ENCODE results near the gene PLVAP.

The PLVAP gene

DNA sequence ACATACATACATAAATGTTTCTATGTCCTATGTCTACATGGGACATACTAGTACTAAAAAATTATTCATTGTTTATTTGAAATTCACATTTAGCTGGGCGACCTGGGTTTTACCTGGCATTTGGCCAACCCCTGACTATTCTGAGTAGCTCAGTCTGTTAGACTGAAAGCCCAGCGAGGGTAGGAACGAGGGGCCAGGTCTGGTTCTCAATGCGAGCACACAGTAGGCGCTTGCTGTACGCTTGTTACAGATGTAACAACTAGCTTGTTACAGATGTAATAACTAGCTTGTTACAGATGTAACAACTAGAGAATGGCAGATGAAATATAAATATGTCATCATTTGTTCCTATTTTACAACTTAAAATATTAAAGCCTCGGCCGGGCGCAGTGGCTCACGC is 41.6 kb downstream of the PLVAP start:
- Mint-ChIP-seq H3K27me3 (peaks cover 29% of the 10 kb centered on the region), H3K36me3 (peaks cover 5% of the 10 kb centered on the region), H3K4me3 (no peak overlapping the region), H3K27ac (no peak overlapping the region), H3K9me3 (peaks cover 2% of the 10 kb centered on the region), H3K4me1 (peaks cover 48% of the 10 kb centered on the region)
- ATAC-seq, result no peak

DNA sequence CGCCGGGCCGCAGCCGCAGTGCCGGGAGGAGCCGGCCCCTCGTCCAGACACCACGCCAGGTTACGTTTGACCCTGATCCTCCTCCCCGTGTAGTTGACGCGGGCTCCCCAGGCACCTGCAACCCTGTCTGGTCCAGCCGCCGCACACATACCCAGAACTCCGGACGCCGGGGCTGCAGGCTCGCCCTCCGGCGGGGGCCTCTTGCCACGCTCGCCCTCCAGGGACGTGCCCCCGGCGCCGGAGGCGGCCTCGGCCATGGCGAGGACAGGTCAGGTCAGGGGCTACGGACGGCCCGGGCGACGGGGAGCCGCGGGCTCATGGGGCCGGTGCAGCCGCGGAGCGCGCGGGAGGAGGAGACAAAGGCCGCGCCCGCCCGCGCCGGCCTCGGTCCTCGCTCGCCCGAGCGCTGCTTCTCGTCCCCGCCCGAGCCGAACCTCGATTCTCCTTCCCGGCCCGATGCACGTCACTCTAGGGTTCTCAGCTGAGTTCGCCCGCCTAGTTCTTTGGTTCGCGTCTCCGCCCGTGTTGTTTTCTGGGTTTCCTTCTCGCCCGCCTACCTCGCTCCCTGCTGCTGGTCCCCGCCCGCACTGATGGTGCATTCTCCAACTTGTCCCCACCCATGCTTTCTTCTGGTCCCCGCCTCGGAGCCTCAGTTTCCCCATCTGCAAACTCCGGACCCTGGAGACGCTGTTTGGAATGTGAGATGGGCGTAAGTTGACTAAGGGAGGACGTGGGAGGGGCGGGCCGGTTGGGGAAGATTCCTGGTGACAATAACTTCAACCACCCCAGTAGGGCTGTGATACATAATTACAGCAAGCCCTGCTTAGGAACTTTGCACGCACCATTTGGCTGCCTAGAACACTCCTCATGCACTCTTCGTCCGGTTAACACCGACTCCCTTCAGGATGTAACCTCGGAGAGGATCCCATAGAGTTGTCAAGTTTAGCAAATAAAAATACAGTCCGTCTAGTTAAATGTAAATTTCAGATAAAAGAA is 42.4 kb downstream of the PLVAP start, which contains the start of gene ANO8:
ANO8 (minus strand) TSS at position 442 of the 996 bp plus-strand sequence; CDS start at position 257, 185 bp downstream.
- Mint-ChIP-seq H3K4me3 (peak within 1 kb of the TSS; percentile 77), H3K36me3 (no peaks in the 10 kb centered on the region), H3K9me3 (peaks cover 2% of the 10 kb centered on the region), H3K27me3 (peaks cover 37% of the 10 kb centered on the region), H3K27ac (peak within 1 kb of the TSS; percentile 26), H3K4me1 (peaks cover 49% of the 10 kb centered on the region)
- peak; percentile 82 for ATAC-seq

DNA sequence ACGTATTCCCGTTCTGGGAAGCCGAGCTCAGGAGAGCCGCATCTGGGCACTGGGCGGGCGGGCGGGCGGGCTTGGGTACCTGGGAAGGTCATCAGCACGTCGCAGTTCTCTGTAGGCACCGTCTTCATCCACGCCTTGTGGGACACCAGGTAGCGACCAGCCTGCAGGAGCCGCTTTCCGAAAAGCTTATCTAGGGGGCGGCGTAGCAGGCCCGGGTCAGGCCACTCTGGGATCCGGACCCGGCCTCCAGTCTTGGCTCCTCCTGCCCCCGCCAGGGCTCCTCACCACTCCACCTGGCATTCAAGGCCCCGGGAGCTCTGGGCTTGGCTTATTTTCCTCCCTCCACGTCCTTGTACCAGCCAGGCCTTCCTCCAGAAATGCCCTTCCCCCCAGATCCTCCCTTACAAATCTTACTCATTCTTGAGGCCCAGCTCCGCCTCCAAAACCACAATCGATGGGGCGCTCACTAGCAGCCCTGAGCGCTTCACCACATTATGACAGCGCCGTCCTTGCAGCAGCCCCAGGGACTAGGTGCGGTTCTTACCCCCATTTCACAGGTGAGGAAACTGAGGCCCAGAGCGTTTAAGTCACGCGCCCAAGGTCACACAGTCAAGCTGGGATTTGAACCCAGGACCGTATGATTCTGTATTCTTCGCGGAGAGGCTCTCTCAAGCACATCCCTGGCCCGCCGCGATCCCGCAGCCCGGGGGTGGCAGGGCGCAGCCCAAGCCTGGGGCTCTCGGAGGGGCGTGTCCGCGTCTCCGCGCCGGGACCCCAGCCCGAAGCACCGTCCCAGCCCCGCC is 43.3 kb downstream of the PLVAP start:
- Mint-ChIP-seq H3K4me3 (peak overlapping the region; percentile 24), H3K4me1 (peaks cover 49% of the 10 kb centered on the region), H3K36me3 (no peaks in the 10 kb centered on the region), H3K27ac (peak overlapping the region; percentile 26), H3K27me3 (peaks cover 39% of the 10 kb centered on the region), H3K9me3 (peaks cover 2% of the 10 kb centered on the region)
- ATAC-seq, result peak; percentile 31

DNA sequence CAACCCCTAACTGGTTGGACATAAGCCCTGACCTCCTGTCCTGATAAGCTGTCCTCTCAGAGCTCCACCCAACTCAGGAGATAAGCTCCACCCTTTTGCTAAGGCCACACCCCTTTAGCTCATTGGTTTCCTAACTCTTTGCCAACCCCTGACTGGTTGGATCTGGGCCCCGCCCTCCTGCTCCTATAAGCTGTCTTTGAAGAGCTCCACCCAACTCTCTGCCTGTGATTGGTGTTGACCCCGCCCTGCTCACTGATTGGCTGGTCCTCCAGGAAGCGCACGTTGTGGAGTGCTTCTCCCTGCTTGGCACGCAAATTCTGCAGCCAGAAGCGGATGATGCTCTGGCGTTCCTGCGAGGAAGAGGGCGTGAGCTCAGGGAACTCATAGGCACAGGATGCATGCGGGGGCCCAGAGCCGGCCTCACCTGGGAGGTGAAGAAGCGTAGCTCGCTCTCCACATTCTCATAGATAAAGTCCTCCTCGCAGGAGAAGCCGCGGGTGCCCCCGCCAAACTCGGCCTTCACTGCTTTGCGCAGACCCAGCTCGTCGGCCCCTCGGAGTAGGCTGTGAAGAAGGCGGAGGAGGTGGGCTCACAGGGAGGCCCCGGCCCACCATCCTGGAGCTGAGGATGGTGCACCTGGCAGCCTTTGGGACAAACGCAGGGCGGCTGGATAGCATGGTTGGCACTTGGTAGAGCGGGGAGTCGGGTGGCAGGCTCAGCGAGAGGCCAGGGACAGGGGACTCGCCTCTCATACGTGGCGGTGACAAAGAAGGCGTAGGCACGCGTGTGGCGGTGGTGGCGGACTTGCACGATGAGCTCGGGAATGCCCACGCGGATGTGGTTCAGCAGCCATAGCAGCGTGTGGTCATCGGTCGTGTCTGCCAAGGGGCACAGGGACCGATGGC is 44.2 kb downstream of the PLVAP start:
- no peak overlapping the region for H3K27ac Mint-ChIP-seq
- no peak for ATAC-seq
- H3K36me3 Mint-ChIP-seq, result no peaks in the 10 kb centered on the region
- H3K4me3 Mint-ChIP-seq, result no peak overlapping the region
- peaks cover 40% of the 10 kb centered on the region for H3K4me1 Mint-ChIP-seq
- H3K9me3 Mint-ChIP-seq, result peaks cover 2% of the 10 kb centered on the region
- peaks cover 39% of the 10 kb centered on the region for H3K27me3 Mint-ChIP-seq

DNA sequence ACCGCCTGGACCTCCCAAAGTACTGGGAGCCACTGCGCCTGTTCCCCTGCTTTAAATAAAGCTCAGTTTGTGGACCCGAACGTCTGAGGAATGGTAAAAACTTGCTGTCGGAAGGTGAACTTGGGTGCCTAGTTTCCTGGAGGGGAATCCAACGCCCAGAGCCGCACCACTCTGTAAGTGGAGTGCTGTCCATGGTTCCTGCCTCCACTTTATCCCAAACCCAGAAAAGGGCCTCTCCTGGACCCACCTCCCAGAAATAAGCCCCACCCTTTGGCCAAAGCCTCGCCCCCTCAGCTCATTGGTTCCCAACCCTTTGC is 44.8 kb downstream of the PLVAP start:
- H3K27ac Mint-ChIP-seq, result no peak overlapping the region
- no peak overlapping the region for H3K4me3 Mint-ChIP-seq
- H3K4me1 Mint-ChIP-seq, result peaks cover 40% of the 10 kb centered on the region
- peaks cover 39% of the 10 kb centered on the region for H3K27me3 Mint-ChIP-seq
- peaks cover 2% of the 10 kb centered on the region for H3K9me3 Mint-ChIP-seq
- H3K36me3 Mint-ChIP-seq, result no peaks in the 10 kb centered on the region
- ATAC-seq, result no peak

DNA sequence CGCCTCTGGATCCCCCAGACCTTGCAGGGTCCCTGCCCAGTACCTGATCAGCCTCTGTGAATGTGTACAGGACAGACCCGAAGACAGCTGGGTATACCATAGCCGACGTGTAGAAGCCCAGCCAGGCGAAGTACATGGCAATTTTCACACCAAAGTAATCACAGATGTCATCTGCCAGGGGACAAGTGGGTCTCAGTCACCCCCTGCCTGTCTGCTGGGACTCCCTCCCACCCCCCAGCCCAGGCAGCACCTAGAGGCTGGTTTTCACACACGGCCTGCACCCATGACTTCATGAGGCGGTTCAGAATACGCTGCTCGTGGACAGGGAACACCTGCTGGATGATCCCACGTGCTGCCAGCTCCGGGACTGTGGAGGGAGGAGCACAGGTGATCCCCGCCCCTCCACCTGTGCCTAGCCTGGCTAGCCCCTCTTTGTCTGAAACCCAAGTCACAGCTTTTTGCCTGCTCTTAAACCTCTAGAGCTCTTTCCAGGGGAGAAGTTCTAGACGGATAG is 46.0 kb downstream of the PLVAP start:
- no peak overlapping the region for H3K4me3 Mint-ChIP-seq
- H3K4me1 Mint-ChIP-seq, result peaks cover 32% of the 10 kb centered on the region
- no peaks in the 10 kb centered on the region for H3K36me3 Mint-ChIP-seq
- peaks cover 2% of the 10 kb centered on the region for H3K9me3 Mint-ChIP-seq
- no peak overlapping the region for H3K27ac Mint-ChIP-seq
- H3K27me3 Mint-ChIP-seq, result peaks cover 39% of the 10 kb centered on the region
- ATAC-seq, result no peak

DNA sequence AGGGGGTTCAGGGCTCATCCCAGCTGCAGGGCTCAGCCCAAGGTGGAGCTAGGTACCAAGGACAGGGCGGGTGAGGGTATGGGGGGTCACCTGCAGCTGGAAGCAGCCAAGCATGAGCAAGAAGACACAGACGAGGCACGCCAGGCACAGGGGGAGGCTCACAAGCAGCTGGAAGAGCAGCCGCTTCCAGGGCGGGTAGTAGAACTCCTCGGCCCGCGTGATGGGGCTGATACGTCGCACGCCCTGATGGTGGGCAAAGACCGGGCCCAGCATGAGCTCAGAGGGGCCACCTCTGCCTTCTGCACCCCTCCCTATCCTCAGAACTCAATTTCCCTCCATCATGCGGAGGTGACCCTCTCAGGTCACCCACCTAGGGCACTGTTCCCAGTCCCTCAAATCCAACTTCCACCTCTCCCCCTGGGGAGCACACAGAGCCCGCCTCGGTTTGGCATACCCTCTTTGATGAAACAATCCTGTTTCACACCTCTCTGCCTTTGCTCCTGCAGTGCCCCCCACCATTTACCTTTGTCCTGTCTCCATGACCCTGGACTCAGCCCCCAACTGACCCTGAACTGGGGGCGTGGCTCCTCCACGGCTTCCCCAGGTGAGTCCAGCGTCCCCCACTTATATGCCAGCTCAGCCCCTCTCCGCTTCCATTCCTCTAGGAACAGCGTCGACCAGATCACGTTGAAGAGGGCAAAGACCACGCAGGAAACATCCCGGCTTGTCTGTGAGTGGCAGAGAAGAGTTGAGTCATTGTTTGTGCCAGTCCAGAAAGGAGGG is 46.7 kb downstream of the PLVAP start:
- H3K4me1 Mint-ChIP-seq, result peaks cover 31% of the 10 kb centered on the region
- peaks cover 2% of the 10 kb centered on the region for H3K9me3 Mint-ChIP-seq
- H3K36me3 Mint-ChIP-seq, result no peaks in the 10 kb centered on the region
- ATAC-seq, result no peak
- no peak overlapping the region for H3K27ac Mint-ChIP-seq
- peak overlapping the region; percentile 22 for H3K4me3 Mint-ChIP-seq
- peaks cover 39% of the 10 kb centered on the region for H3K27me3 Mint-ChIP-seq

DNA sequence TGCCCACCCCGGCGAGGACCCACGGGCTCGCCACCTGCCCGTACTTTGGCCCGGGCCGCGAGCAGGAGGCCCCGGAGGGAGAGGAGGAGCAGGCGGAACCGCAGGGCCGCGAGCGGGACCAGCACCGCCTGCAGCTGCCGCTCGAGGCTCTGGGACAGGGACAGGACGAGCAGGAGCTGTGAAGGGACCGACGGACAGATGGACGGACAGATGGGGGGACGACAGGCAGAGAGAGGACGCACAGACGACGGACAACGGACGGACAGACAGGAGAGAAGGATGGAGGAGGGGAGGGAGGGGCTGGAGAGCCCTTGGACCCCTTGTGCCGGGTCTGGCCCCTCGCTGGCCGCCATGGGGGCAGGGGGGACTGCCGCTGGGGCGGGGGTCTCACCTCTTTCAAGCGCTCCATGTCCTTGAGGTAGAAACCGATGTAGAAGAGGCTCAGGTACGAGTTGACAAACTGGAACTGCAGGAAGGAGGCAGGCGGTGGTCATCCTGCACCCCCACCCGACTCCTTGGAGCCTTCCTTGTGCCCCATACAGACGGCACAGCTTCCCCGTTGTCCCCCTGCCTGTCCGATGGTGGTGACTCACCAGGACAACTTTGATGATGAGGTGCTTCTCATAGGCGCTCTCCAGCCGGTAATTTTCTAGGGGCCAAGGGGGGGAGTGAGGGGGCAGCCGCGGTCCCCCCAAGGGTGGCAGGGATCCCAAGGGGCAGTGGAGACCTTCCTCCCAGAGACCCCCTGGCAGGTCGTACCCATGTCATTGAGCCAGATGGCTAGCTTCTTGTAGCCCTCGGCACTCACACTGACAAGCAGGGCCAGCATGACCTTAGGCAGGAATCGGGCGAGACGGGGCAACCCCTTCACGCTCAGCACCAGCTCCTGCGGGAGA is 47.5 kb downstream of the PLVAP start:
- peaks cover 25% of the 10 kb centered on the region for H3K4me1 Mint-ChIP-seq
- H3K9me3 Mint-ChIP-seq, result peaks cover 2% of the 10 kb centered on the region
- no peak overlapping the region for H3K27ac Mint-ChIP-seq
- no peaks in the 10 kb centered on the region for H3K36me3 Mint-ChIP-seq
- H3K4me3 Mint-ChIP-seq, result peak overlapping the region; percentile 21
- no peak for ATAC-seq
- peaks cover 39% of the 10 kb centered on the region for H3K27me3 Mint-ChIP-seq

DNA sequence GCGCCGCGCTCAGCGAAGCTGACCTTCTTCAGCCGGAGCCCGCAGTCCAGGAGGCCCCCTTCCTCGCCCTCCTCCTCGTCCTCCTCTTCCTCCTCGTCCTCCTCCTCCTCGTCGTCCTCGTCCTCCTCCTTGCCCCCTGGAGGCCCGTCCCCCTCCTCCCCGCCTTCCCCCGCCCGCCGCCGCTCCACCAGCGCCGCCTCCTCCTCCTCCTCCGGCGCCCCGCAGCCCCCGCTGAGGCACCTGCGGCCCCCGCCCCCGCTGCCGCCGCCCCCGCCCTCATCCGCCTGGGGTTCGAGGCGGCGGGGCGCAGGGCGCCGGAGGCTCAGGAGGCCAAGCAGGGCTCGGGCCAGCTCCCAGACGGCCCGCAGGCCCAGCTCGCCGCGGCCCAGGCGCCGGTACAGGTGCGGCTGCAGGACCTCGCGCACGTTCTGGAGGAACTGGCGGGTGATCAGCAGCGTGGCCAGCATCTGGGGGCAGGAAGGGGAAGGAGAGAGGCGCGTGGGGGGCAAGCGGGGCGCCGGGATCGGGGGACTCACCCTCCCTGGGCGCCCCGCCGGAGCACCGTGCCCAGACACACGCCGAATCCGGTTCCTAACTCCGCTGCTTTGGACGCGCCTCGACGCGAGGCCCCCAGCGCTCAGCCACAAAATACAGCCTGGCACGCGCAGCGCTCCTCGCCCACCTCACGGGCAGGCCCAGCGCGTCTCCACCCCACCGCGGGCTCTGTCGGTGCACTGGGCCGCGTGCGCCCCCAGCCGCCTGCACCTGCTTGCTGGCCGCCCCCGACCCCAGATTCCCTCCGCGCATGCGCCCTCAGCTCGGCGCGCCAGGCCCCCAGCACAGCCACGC is 48.4 kb downstream of the PLVAP start:
- H3K4me3 Mint-ChIP-seq, result peak overlapping the region; percentile 71
- peaks cover 2% of the 10 kb centered on the region for H3K9me3 Mint-ChIP-seq
- H3K36me3 Mint-ChIP-seq, result no peaks in the 10 kb centered on the region
- peak; percentile 3 for ATAC-seq
- peaks cover 19% of the 10 kb centered on the region for H3K4me1 Mint-ChIP-seq
- peaks cover 34% of the 10 kb centered on the region for H3K27me3 Mint-ChIP-seq
- H3K27ac Mint-ChIP-seq, result peak overlapping the region; percentile 48

DNA sequence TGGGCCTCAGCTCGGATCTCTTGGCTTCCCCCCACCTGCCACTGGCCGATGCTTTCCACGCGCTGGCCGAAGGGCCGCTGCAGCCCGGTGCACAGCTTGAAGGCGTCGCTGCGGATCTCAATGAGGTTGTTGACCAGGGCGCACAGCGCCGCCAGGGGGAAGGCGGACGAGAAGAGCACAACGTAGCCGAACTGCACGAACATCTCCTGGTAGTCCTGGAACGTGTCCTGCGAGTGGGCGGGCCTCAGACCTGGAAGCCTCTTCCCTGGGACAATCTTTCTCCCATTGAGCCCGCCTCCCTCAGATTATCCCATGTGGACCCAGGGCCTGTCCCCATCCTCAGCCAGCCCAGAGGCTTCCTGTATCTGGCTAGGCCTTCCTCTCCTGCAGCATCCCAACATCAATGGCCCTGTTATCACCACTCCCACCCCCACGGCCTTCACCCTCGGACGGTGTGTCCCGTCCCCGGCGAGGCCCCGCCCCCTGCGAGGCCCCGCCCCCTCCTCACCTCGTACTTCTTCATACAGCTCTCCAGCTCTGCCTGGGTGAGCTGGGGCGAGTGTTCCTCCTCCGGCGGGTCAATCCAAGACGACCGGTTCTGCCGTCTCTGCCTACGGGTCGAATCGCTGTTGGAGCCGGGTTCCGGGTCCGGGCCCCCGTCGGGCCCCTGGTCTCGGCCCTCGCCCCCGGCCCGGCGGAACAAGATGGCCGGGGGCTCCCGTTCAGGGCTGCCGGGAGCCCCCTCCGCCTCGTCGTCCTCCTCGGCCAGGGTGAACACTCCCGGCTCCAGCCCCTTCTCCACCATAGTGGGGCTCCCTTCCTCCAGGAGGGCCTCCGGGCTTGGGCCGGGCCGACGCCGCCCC is 49.3 kb downstream of the PLVAP start:
- Mint-ChIP-seq H3K36me3 (peaks cover under 1% of the 10 kb centered on the region), H3K27me3 (peaks cover 30% of the 10 kb centered on the region), H3K4me1 (peaks cover 13% of the 10 kb centered on the region), H3K27ac (peak overlapping the region; percentile 48), H3K4me3 (peak overlapping the region; percentile 71), H3K9me3 (peaks cover 2% of the 10 kb centered on the region)
- ATAC-seq, result peak; percentile 75

DNA sequence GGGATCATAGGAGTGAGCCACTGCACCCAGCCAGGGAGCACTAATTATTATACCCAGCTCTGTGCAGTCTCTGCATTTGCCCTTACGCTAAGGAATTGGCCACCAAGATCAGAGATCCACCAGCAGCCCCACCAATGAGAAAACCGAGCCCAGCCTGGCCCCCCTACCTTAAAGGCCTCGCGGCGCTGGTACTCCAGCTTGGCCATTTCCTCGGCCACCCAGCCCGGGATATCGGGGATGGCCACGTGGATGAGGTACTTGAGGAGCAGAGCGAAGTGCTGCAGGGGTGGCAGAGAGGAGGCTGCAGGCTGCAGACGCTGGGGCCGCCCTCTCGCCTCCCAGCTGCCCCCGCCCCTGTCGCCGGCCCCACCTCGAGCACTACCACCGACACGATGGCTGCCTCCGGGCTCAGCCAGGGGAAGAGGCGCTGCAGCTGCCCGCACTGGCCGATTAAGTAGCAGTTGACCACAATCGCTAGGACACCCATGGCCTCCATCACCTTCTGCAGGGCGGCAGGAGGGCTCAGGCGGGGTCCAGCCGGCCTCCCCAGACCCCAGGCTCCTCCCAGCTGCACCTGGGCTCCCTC is 50.0 kb downstream of the PLVAP start:
- Mint-ChIP-seq H3K4me1 (peaks cover 11% of the 10 kb centered on the region), H3K36me3 (peaks cover 8% of the 10 kb centered on the region), H3K27ac (no peak overlapping the region), H3K27me3 (peaks cover 27% of the 10 kb centered on the region), H3K9me3 (no peaks in the 10 kb centered on the region), H3K4me3 (no peak overlapping the region)
- no peak for ATAC-seq
